Ishikawa (cell line): Measurements from ENCODE around the gene LSM7.

Experiments
- CEBPB ChIP-seq: IDR thresholded peaks from 2 replicates; pipeline ENCODE4 v1.6.1; 2012
- CREB1 ChIP-seq: IDR thresholded peaks from 2 replicates; pipeline ENCODE4 v1.6.1; 2012; ENCODE audit warnings: low read depth
- EGR1 ChIP-seq: IDR thresholded peaks from 2 replicates; pipeline ENCODE4 v1.6.1; 2012
- EP300 ChIP-seq: IDR thresholded peaks from 2 replicates; pipeline ENCODE4 v1.6.1; 2012; ENCODE audit warnings: borderline replicate concordance
- FOXM1 ChIP-seq: IDR thresholded peaks from 2 replicates; pipeline ENCODE4 v1.6.1; 2012; ENCODE audit warnings: low read depth, borderline replicate concordance
- NFIC ChIP-seq: IDR thresholded peaks from 2 replicates; pipeline ENCODE4 v1.6.1; 2012
- RAD21 ChIP-seq: IDR thresholded peaks from 2 replicates; pipeline ENCODE4 v1.6.1; 2012; ENCODE audit warnings: low read depth
- TAF1 ChIP-seq: IDR thresholded peaks from 2 replicates; pipeline ENCODE4 v1.6.1; 2012; ENCODE audit warnings: low read depth, mild to moderate bottlenecking
- TCF12 ChIP-seq: IDR thresholded peaks from 2 replicates; pipeline ENCODE4 v1.6.1; 2012; ENCODE audit warnings: low read depth
- TEAD4 ChIP-seq: IDR thresholded peaks from 2 replicates; pipeline ENCODE4 v1.6.1; 2012
- YY1 ChIP-seq: IDR thresholded peaks from 2 replicates; pipeline ENCODE4 v1.6.1; 2012; ENCODE audit warnings: low read depth
- ZBTB7A ChIP-seq: IDR thresholded peaks from 2 replicates; pipeline ENCODE4 v1.6.1; 2012; ENCODE audit warnings: low read depth
- TF ChIP-seq, protein P1 (sequence below): IDR thresholded peaks from 2 replicates; pipeline ENCODE4 v1.6.1; 2012; ENCODE audit warnings: low read depth, mild to moderate bottlenecking
- TF ChIP-seq, protein P2 (sequence below): IDR thresholded peaks from 2 replicates; pipeline ENCODE4 v1.6.1; 2012
- TF ChIP-seq, protein P3 (sequence below): IDR thresholded peaks from 2 replicates; pipeline ENCODE4 v1.6.1; 2012

The LSM7 gene

DNA sequence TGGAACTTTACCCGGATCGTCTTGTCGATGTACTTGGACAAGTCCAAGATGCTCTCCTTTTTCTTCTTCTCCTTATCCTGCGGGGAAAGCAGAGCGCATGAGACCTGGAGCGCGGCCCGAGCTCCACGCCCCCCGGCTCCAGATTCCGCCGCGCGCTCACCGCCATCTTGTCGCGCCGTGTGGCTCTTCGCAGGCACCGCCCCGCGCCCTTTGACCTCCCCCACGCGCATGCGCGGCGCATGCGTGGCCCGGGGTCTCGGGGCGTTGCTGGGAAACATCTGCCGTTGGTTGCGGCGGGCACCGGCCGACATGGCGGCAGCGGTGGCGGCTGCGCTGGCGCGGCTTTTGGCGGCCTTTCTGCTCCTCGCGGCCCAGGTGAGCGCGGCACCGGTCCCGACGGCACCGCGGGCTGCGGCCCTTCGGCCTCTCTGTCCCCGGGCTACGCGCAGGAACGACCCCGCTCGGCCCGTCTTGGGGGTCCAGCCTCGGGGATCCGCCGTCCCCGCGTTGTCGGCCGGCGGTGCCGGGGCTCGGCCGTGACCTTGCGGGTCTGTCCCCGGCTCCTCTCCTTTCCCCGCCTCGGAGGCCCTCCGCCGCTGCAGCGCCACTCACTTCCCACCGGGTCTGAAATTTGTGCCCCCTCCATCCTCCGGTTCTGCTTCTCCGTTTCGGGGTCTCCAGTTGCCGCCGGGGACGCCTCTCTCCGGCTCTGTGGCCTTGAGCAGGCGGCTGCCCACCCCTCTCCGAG lies at the start of gene LSM7, which contains the start of gene SPPL2B:
Gene LSM7, minus strand, starts transcription at position 186 of the 748 bp plus-strand sequence. Its CDS starts 20 bp downstream, at position 166.
Gene SPPL2B, plus strand, starts transcription at position 284 of the 748 bp plus-strand sequence. Its CDS starts 26 bp downstream, at position 310.
- TF ChIP-seq EP300 (no peak), TEAD4 (peak; percentile 46), TAF1 (peak; percentile 94), RAD21 (no peak), CREB1 (no peak), ZBTB7A (peak; percentile 16; the same call in 1 of the 2 replicates), TCF12 (peak; percentile 16; the same call in 1 of the 2 replicates), EGR1 (peak; percentile 10; the same call in 1 of the 2 replicates), FOXM1 (no peak), YY1 (peak; percentile 98)
- TF ChIP-seq, protein P1, sequence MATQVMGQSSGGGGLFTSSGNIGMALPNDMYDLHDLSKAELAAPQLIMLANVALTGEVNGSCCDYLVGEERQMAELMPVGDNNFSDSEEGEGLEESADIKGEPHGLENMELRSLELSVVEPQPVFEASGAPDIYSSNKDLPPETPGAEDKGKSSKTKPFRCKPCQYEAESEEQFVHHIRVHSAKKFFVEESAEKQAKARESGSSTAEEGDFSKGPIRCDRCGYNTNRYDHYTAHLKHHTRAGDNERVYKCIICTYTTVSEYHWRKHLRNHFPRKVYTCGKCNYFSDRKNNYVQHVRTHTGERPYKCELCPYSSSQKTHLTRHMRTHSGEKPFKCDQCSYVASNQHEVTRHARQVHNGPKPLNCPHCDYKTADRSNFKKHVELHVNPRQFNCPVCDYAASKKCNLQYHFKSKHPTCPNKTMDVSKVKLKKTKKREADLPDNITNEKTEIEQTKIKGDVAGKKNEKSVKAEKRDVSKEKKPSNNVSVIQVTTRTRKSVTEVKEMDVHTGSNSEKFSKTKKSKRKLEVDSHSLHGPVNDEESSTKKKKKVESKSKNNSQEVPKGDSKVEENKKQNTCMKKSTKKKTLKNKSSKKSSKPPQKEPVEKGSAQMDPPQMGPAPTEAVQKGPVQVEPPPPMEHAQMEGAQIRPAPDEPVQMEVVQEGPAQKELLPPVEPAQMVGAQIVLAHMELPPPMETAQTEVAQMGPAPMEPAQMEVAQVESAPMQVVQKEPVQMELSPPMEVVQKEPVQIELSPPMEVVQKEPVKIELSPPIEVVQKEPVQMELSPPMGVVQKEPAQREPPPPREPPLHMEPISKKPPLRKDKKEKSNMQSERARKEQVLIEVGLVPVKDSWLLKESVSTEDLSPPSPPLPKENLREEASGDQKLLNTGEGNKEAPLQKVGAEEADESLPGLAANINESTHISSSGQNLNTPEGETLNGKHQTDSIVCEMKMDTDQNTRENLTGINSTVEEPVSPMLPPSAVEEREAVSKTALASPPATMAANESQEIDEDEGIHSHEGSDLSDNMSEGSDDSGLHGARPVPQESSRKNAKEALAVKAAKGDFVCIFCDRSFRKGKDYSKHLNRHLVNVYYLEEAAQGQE, result no peak
- TF ChIP-seq, protein P2, sequence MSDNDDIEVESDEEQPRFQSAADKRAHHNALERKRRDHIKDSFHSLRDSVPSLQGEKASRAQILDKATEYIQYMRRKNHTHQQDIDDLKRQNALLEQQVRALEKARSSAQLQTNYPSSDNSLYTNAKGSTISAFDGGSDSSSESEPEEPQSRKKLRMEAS, result peak; percentile 92
- TF ChIP-seq, protein P3, sequence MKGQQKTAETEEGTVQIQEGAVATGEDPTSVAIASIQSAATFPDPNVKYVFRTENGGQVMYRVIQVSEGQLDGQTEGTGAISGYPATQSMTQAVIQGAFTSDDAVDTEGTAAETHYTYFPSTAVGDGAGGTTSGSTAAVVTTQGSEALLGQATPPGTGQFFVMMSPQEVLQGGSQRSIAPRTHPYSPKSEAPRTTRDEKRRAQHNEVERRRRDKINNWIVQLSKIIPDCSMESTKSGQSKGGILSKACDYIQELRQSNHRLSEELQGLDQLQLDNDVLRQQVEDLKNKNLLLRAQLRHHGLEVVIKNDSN, result no peak

DNA sequence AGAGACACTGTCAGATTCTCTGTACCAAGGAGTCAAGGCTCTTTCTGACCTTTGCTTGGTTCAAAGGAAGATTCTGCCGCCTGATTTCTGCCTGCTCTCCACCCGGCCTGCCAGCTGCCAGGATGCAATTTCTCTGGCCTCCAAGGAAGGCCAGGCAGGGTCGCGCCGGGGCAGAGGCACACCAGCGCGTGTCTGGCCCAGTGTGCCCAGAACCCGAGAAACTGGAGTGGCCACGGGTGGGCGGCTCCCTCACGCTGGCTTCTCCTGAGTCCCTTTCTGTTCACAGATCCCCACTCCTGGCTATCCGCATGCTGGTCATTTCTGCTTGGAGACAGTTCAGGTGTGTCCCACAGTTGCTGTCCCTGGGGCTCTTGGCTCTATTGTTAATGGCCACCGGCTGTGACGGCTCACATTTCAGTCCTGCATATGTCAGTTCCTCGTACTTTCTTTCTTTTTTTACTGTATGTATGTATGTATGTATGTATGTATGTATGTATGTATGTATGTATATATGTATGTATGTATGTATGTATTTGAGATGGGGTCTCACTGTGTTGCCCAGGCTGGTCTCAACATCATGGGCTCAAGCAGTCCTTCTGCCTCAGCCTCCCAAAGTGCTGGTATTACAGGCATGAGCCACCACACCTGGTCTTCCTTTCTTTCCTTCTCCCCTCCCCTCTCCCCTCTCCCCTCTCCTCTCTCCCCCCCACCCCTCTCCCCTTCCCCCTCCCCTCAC lies 48.6 kb upstream of the LSM7 start:
- TF ChIP-seq TCF12 (peak; percentile 28; the same call in 1 of the 2 replicates), YY1 (peak; percentile 51; the same call in 1 of the 2 replicates), RAD21 (0 out of 2 replicates have a peak, but pooled peaks have one; percentile 2), CEBPB (no peak), EGR1 (no peak), ZBTB7A (no peak), TEAD4 (0 out of 2 replicates have a peak, but pooled peaks have one; percentile 5), NFIC (peak; percentile 46; the same call in 1 of the 2 replicates)

DNA sequence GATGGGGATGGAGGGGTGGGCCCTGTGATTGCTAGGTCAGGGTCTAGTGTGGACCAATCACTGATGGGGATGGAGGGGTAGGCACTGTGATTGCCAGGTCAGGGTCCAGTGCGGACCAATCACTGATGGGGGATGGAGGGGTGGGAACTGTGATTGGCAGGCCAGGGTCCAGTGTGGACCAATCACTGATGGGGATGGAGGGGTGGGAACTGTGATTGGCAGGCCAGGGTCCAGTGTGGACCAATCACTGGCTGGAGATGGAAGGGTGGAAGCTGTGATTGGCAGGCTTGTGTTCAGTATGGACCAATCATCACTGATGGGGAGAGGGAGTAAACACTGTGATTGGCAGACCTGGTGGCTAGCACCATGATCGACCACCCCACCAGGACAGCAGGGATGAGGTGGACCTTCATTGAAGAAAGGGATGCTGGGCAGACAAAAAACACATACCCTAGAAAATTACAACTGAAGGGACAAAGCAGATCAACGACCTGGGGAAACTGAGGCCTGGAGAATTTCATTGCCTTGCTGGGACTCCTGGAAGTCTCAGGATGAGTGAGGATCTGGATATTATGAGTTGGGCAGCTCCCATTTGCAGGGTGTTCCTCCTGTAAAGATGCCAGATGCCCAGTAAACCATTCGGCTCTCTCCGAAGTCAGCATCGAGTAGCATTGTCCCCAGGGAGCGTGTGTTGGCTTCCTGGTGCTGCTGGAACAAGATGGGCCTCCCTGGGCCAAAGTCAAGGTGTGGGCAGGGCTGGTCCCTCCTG lies 47.2 kb upstream of the LSM7 start:
- TF ChIP-seq, protein P2, result no peak
- no peak for TF ChIP-seq YY1
- TF ChIP-seq CEBPB, result no peak
- TF ChIP-seq NFIC, result no peak

DNA sequence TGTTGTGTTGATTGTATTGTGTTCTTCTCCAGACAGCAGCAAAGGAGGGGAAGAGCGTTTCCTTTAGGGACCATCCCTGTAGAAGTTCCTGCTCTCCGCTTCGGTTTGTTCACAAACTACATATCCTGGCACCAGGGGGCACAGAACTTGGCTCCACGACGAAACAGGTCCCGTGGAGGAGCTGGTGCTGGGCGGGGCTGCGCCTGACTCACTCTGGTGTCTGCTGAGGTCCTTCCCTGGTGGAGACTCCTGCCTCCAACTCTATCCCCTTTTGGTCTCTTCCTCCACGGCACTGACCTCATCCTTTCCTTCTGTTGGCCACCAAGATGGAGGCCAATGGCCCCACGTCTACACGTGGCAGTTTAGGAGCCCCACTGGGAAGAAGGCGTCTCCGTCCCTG lies 46.4 kb upstream of the LSM7 start:
- TF ChIP-seq CEBPB (no peak), FOXM1 (no peak), EGR1 (no peak), CREB1 (no peak), TAF1 (no peak), YY1 (no peak), TCF12 (no peak), EP300 (no peak), NFIC (no peak), TEAD4 (no peak), RAD21 (no peak), ZBTB7A (no peak)
- TF ChIP-seq, protein P2, result no peak
- TF ChIP-seq, protein P1, result no peak
- TF ChIP-seq, protein P3, result no peak
